GM18508 (cell line): ENCODE data around the gene IL19.

Experiments used
- ATAC-seq: cut with Tn5 transposase; IDR thresholded peaks from one replicate; pipeline ENCODE4 v1.9.1; 2021; ENCODE audit warnings: moderate number of reproducible peaks; ENCODE audit not compliant: insufficient read depth, unreplicated experiment

Gene IL19

DNA sequence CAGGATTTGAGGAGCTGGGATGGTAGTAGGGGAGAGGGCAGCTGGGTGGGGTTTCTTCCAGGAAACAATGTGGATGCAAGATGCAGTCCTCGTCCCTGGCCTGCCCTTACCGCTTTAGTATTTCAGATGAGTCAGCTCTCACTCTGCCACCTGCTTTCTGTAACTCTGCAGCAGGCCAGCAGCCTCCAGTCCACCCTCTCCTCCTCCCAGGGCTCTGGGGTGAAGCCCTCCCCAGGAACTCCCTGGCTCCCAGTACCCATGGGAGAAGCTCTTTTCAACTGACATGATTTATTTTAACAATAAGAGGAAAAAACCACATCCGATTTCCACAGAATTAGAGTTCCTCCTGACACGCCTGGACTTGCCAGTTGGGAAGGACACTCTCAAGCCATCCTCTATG is 55.8 kb downstream of the IL19 start:
- no peak for ATAC-seq

- ATAC-seq, result no peak
Observed at GRCh38 chr1:206828061-206828460, 57.5 kb downstream of the IL19 start.

DNA sequence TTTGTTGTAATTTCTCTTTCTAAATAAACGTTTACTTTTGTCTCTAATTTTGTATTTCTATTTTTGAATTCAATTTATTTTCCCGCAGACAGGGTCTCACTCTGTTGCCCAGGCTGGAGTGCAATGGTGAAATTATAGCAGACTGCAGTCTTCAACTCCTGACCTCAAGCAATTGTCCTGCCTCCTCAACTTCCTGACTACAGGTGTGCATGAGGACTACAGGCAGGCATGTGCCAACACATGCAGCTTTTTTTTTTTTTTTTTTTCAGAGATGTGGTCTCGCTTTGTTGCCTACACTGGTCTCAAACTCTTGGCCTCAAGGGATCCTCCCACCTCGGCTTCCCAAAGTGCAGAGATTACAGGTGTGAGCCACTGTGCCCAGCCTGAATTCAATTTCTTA is 58.2 kb downstream of the IL19 start:
- no peak for ATAC-seq

DNA sequence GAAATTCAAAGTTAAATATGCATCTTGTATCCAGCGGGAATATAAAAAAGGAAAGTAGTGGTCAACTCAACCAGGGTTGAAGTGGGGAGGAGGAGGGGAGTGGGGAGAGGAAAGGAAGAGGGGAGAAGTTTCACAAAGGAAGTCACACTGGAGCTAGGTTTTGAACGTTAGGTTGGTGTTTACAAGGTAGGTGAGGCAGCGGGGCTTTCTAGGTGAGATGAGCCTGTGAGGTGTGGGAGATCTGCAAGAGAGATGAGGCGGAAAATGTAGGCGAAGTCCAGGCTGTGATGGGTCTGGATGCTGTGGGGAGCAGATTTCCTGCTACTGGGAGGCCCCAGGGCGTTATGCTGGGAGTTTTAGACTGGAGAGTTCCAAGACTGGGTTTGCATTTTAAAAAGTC is 58.7 kb downstream of the IL19 start:
- no peak for ATAC-seq

DNA sequence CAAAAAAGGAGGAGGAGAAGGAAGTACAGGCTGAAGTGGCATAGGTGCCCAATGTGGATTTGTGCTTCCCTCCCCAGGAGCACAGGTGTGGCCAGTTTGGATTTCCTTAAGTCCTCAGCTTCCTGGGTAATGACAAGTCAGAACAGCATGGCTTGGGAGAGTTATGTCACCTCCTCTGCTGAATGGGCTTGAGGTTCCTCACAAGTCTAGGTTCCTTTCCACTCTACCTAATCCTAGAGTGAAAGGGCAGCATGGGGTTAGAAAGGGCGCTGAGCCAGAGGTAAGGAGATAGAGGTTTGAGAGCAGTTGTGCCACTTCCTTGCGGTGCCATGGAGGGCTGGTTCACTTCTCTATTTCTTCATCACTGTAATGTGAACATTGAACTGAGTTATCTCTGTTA is 59.3 kb downstream of the IL19 start:
- no peak for ATAC-seq

DNA sequence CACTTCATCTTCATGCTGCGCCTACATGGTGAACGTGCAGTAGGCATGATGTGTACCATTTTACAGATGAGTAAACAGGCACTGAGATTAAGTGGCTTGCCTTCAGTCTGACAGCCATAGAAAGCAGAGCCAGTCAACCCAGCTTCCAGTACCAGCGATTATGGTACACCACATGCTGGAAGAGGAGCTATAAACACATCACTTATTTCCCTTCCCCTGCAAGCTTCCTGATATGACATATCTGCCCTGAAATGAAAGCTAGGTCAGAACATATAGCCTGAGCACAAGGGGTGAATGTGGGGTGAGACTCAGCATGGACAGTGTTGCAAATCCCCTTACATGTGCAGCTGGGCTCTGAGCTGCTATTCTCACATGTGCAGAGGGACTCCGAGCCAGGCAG is 61.1 kb downstream of the IL19 start:
- ATAC-seq, result no peak

DNA sequence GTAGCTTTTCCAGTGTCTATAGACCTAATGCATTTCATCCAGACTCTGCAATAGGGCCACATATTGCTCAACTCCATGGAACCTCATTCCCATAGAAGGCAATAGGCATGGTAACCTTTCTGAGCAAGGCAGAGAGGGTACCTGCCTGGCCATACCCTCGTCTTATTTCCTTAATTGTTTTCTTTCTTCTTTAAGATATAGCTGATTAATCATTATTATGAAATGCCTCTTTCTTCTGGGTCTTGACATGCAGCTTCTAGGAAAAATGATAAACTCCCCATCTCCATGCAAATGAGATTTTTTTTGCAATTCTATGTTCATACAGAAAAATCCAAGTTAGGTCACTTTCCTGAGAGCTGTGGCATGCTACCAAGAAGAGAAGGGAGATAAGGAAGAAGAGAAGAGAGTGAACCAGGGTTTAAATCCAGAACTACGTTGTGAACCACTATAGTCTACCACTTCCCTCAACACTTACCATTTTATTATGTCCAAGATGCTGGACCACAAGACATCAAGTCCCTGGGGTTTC is 61.8 kb downstream of the IL19 start:
- ATAC-seq, result no peak

GRCh38 chr1:206833106-206833680 is 62.6 kb downstream of the IL19 start:
- ATAC-seq, result no peak

DNA sequence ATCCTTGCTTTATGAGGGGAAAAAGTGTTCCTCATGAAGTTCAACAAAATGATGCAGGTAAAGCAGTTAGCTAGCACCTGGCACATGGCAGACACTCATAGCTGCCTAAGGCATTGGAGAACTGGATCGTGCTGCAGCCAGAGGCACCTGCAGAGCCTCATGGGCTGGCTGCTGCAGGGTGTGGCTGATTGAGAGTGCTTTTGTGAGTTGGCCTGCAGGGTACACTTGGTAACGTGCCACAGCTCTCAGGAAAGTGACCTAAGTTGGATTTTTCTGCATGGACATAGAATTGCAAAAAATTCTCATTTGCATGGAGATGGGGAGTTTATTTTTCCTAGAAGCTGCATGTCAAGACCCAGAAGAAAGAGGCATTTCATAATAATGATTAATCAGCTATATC is 63.2 kb downstream of the IL19 start:
- no peak for ATAC-seq

- ATAC-seq, result no peak
Observed at GRCh38 chr1:206834217-206834616, 63.6 kb downstream of the IL19 start.

DNA sequence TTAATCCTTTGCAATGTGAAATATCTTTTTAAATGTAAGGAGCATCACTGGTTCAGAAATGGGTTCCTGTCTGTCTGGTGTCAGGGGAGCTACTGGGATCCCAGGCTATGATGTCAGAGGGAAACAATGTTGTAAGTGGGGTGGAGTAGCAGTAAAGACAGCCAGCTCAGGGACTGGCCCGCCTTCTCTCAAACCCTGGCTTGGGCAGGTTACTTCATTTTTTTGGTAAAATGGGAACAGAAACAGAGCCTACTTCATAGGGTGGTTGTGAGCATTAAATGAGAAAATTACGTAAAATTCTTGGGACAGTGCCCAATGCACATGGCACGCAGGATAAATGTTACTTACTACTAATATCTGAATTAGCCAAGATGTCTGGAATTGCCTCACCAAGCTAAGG is 64.1 kb downstream of the IL19 start:
- no peak for ATAC-seq

- no peak for ATAC-seq
Observed at GRCh38 chr1:206835186-206835585, 64.6 kb downstream of the IL19 start.

DNA sequence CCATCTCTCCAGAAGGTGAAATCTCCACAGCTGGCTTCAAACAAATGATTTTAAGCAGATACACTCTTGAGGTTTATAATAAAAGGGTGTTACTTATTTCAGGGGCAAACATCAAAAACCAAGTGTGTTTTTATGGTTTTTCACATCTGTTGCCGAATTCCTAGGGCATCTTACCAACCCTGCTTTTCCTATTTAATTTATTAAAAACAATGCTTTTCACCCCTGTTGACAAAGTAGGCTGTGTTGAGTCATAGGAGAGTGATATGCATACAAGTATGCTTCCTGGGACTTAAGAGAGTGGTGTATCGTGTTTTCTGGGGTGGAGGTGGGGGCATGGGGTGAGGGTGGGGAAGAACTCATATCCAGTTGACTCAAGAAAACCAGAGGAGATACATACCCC is 65.5 kb downstream of the IL19 start:
- no peak for ATAC-seq

GRCh38 chr1:206839006-206839560 is 68.5 kb downstream of the IL19 start:
- no peak for ATAC-seq

DNA sequence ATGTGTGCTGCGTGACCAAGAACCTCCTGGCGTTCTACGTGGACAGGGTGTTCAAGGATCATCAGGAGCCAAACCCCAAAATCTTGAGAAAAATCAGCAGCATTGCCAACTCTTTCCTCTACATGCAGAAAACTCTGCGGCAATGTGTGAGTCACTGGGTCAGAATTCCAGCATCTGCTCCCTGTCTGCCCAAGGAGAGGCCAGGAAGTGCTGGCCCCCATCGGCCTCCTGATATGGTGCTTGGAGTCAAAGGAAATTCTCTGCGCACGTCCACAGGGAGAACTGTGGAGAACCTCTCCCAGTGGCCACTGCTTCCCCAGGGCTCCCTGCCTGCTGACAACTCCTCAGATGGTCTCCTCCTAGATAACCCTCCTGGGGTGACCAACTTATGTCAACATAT is 69.3 kb downstream of the IL19 start:
- ATAC-seq, result no peak

- ATAC-seq, result no peak
Observed at GRCh38 chr1:206841609-206842323, 71.2 kb downstream of the IL19 start.

GRCh38 chr1:206842854-206843253 is 72.3 kb downstream of the IL19 start:
- ATAC-seq, result no peak

DNA sequence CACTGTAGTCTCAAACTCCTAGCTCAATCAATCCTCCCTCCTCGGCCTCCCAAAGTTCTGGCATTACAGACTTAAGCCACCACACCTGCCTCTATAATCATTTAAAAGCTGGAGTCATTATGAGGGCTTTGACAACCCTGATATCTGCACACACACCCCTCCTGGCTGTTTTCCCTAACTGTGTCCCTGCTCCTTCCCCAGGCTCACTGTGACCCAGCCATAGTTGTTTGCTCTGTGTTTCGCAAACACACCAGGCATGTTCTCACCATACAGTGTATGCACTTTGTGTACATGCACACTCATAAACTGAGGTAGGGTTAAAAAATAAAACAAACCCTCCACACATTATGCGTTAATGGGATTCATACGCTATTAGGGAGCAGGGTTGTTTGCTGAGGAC is 73.1 kb downstream of the IL19 start:
- no peak for ATAC-seq

DNA sequence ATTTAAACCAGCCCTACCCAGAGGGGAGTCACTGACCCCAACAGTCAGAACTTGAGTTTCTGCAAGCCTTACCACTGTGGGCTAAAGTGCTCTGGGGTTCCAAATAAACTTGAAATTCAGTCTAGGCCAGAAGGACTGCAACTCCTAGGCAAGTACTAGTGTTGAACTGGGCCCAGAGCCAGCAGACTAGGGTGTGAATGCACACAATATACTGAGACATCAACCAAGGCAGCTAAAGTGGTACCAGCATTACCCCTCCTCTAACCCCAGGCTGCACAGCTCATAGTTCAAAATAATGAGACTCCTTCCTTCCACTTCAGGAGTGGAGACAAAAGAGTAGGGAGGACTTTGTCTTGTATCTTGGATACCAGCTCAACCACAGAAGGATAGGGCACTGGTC is 75.9 kb downstream of the IL19 start:
- no peak for ATAC-seq

DNA sequence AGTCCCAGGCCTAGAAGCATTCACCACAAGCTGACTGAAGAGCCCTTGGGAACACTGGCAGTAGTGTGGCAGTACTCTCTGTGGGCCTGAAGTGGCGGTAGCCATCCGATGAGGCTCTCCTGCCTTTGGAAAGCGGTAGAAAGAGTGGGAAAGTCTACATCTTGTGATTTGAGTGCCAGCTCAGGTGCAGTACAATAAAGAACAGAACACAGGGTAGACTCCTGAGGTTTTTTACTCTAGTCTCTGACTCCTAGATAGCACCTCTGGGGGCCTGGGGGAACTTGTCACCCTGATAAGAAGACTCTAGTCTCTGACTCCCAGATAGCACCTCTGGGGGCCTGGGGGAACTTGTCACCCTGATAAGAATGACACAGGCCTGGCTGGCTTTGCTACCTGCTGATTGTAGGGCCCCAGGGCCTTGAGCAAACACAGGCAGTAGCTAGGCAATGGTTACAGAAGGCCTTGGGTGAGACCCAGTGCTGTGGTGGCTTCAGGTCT is 76.8 kb downstream of the IL19 start:
- no peak for ATAC-seq

DNA sequence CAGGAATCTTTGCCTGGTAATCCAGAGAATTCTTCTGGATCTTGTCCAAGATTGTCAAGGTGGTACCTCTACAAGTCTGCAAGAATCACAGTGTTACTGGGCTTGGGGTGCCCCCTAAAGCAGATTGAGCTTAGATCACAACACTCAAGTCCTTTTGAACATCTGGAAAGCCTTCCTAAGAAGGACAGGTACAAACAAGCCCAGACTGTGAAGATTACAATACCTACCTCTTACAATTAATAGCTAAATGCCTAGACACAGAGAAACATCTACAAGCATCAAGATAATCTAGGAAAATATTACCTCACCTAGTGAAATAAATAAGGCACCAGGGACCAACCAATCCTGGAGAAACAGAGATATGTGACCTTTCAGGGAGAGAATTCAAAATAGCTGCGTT is 77.4 kb downstream of the IL19 start:
- ATAC-seq, result no peak

- ATAC-seq, result no peak
Observed at GRCh38 chr1:206850401-206850800, 79.8 kb downstream of the IL19 start.
